UCSD-AML1 (cell line): ENCODE measurements around the gene VASH1.

ENCODE experiments used
- DNase-seq: peaks from one replicate; lab custom pipeline; 2025; ENCODE audit not compliant: unreplicated experiment; lab: John Stamatoyannopoulos, UW

The VASH1 gene

GRCh38 chr14:76828339-76829012 lies 67.2 kb downstream of the VASH1 start:
- DNase-seq, result no peak

- no peak for DNase-seq
Observed at GRCh38 chr14:76829013-76829365, 67.7 kb downstream of the VASH1 start.

DNA sequence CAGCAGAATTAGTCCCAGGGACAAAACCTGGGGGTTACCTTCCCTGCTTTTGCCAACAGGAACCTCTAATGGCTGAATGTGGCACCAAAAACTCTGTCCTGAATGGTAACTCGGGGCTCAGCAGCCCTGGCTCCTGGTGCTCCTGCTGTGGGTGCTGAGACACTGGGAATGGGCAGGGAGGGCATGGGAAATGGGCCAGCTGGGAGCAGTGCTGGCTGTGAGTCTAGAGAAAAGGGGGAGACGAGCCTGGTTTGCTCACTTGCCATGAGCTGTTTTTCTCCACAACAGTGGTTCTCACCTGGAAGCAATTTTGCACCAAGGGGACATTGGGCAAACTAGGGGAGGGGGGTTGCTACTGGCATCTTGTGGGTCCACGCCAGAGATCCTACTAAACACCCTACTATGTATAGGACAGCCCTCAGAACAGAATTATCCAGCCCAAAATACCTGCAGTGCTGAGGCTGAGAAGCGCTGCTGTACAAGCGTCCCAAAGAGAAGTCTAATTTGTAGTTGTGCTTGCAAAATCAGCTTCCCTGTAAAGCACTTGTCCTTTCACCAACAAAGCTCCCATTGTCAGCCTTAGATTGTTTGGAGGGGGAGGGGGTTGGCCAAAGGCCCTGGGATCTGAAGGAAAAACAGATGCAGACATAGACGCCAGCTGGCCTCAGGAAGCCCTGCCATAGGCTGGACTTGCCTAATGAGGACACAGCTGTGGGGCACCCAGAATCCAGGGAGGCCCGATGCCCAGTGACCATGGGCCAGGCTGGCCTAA lies 68.6 kb downstream of the VASH1 start:
- DNase-seq, result no peak

DNA sequence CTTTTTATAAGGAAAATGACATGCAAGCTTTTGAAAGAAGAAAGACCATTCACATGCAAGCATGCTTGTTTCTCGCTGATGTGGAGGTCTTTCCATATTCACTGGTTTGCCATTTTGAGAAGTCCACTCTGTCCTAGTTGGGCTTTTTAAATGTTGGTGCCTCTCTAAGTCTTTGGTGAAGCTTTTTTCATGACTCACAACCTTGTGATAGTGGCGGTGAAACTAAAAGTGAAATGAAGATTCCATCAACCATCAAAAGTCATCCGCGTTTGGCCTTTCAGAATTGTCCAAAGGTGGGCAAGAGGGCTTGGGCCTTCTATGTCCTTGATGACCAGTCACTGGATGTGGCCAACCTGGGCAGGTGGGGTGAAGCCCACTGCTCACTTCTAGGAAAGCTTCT lies 69.3 kb downstream of the VASH1 start:
- no peak for DNase-seq

DNA sequence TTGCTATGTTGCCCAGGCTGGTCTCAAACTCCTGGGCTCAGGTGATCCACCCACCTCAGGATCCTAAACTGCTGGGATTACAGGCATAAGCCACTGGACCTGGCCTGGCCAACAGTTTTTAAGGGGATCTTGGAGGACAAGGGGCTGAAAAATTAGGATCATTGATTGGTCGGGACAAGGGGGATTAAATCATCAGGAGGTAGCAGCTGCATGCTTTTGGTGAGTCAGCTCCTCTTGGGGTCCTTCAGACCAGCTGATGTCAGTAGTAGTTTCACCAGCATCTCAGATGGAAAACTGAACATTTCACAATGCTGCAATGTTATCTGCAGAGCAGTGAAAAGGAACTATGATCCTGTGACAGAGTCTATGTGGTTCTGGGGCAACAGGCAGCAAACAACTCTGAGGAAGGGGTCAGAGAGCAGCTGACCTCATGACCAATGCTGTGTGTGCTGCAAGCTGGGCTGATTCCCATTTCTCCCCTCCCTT lies 71.3 kb downstream of the VASH1 start:
- no peak for DNase-seq
